Heart left ventricle (tissue), 16 donors: ENCODE measurements around the gene NPHP1. TPM values are rescaled to one million over a fixed set of nuclear protein-coding genes. Genes with fewer than 3 reads are reported as not detected.
A peak's percentile ranks its signal among the peaks of the same experiment; 100 is the strongest.

Experiments used
- ATAC-seq, 4 donors: fragments of 200-7000 bp; cut with Tn5 transposase; one replicate each; pipeline ENCODE4 v1.9.1; 2020 to 2022; ENCODE audit warnings: moderate library complexity in 4 of 4, mild to moderate bottlenecking in 3 of 4, moderate number of reproducible peaks in 1 of 4
- DNase-seq, 5 donors: peaks; one replicate each; pipeline ENCODE4 v3.0.0-alpha.2; 2020
- H3K27ac ChIP-seq, 12 donors: fragments of 200-600 bp; sonication (generic) in 4 of 12; one replicate each; pipeline versions ENCODE4 v1.5.0 to v1.8.0; 2016 to 2022; ENCODE audit warnings: mild to moderate bottlenecking in 2 of 12
- H3K27me3 ChIP-seq, 9 donors: fragments of 200-600 bp; sonication (generic) in 2 of 9; one replicate each; pipeline versions ENCODE4 v1.5.1 to v1.8.0; 2016 to 2022; ENCODE audit warnings: mild to moderate bottlenecking in 3 of 9
- H3K36me3 ChIP-seq, 9 donors: fragments of 200-600 bp; sonication (generic) in 2 of 9; one replicate each; pipeline versions ENCODE4 v1.5.0 to v1.8.0; 2018 to 2022; ENCODE audit warnings: mild to moderate bottlenecking in 2 of 9
- H3K4me1 ChIP-seq, 12 donors: fragments of 200-600 bp; sonication (generic) in 4 of 12; one replicate each; pipeline versions ENCODE4 v1.5.0 to v1.8.0; 2016 to 2022; ENCODE audit warnings: mild to moderate bottlenecking in 3 of 12
- H3K4me3 ChIP-seq, 12 donors: fragments of 200-600 bp; sonication (generic) in 4 of 12; one replicate each; pipeline versions ENCODE4 v1.5.0 to v1.8.0; 2017 to 2022; ENCODE audit warnings: mild to moderate bottlenecking in 9 of 12, moderate library complexity in 4 of 12
- H3K9me3 ChIP-seq, 12 donors: fragments of 200-600 bp; sonication (generic) in 4 of 12; one replicate each; pipeline versions ENCODE4 v1.5.0 to v1.8.0; 2016 to 2022; ENCODE audit warnings: mild to moderate bottlenecking in 1 of 12
- POLR2A ChIP-seq, 2 donors: fragments of 450-650 bp; IDR thresholded peaks; one replicate each; pipeline ENCODE4 v1.6.1; 2017; ENCODE audit warnings: antibody characterized with exemption in 2 of 2, mild to moderate bottlenecking in 2 of 2, moderate library complexity in 2 of 2
- WGBS, 4 donors: extraction: QIAGEN DNeasy Blood & Tissue Kit in 2 of 4; methylation state at CpG; one replicate each; pipeline versions ENCODE4 v1.1.5 to v1.1.7; 2013 to 2018; 5-methylcytosine and 5-hydroxymethylcytosine counted together
- intact Hi-C, 10 donors: fragments of 100-400 bp; cut with DNase I; formaldehyde crosslinking; loops; one replicate each; pipeline versions ENCODE4 v1.11.1 to v1.14.2; 2022
- polyA plus RNA-seq, 2 donors: library from polyadenylated mRNA; stranded (reverse); fragments of 200-250 nt; gene quantifications; one replicate each; pipeline ENCODE4 v1.2.3, GENCODE V29; 2013
- total RNA-seq, 9 donors: library from RNA; depleted of rRNA in 2 of 9; stranded (reverse); fragments of >200 nt in 2 of 9; fragmentation: NEBNext Ultra II Directional in 3 of 9; extraction: Animal tissue kit (Norgen Biotek cat#: 25700) in 3 of 9; gene quantifications; one replicate each; pipeline versions ENCODE4 v1.1.0 to v1.2.4, GENCODE V29; 2016 to 2023
- TF ChIP-seq, protein P1 (sequence below), 12 donors: fragments of 200-600 bp; sonication (generic) in 4 of 12; IDR thresholded peaks; one replicate each; pipeline versions ENCODE4 v1.5.0 to v1.8.0; 2018 to 2022; ENCODE audit warnings: antibody characterized with exemption in 12 of 12, mild to moderate bottlenecking in 5 of 12
- donor health status: ischemic (EF 13 %, LVEDD 7.1; RV severe dilation, severe dysfunction).
- donor health status: healthy with polysubstance abuse.
- donor health status: DM: no; HTN: yes; CAD: no.
- donor health status: DM: no; HTN: no; CAD: no.
- donor health status: ischemic (EF 25% LVEDD 6.9; RV normal size, moderate dysfunction).
- donor health status: ischemic (EF 25% LVEDD 5.7; RV mildly dilated, moderate dysfunction).
- donor health status: healthy.
- donor health status: DM: yes; HTN: yes; CAD: no.
- donor health status: ischemic (EF 35%, LVEDD 5.7; RV mildly dilated, moderate dysfunction).
- donor health status: nonischemic (EF 11% LVEDD 7.7; RV severe dilation, severe dysfunction).
- donor health status: DM: yes; HTN: yes; CAD: no.
- donor health status: PGD.
- donor health status: ischemic (EF 29% LVEDD 5.4; RV normal size, mild dysfunction).
- donor health status: nonischemic (EF 23%, LVEDD 6.1; RV moderate dilation, normal function).

Gene NPHP1
- total and polyA plus RNA-seq, 11 donors: 4.7 to 7.9 (median 5.6) TPM

DNA sequence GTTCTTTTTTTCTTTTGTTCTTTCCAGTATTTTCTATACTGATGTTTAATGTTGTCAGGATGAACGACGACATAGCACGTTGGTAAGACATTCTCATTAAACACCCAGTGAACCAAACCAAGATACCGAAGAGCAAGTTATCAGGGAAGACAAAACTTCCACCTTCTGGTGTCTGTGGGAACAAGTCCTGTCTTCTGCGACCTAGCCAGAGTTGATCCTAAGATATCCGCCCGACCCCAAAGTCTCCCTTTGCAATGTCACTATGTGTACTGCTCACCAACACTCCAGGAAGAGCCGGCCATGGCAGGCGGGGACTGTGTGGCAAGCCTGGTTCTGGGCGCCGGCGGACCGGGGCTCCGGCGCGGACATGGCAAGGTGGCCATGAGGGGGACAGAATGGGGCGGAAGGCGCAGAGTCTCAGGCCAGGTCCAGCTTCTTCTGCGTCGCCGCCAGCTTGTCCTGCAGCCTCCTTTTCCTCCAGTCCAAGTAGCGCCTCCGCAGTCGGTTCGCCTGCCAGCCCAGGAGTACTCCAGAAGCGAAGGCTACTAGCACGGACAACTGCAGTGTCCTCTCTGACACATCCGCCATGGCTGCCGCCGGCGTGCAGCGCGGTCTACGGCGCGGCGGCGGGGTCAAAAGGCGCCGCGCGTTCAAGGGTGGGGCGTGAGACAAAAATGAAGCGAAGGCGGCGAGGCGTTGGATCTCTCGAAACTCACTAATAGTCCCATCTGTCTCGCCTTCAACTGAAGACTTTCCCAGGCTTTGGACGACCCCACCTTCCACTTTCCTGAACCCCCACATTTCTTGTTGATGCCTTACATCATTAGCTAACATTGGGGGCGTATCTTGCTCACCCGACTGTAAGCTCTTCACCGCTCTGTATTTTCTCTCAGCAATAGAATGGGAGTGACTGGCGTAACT is 7.4 kb upstream of the NPHP1 start, which contains the start of gene MTLN:
MTLN (minus strand) TSS at position 610 of the 921 bp plus-strand sequence; CDS start at position 588, 22 bp downstream.
- peaks cover 0 to 2% (median 0%) of the 10 kb centered on the region in 9 donors for H3K27me3 ChIP-seq
- intact Hi-C loops: no loop called here
- 0 to 22% (median 12%) methylated on average over 45 to 54 of the region's 54 CpGs for WGBS, 4 donors
- H3K9me3 ChIP-seq: peaks cover 0 to 11% (median 0%) of the 10 kb centered on the region in 12 donors
- peak; percentile 60 to 83 (median 78) for DNase-seq
- ATAC-seq: peak; percentile 76 to 92 (median 90)
- H3K4me1 ChIP-seq: peaks cover 0 to 19% (median 10%) of the 10 kb centered on the region in 12 donors
- peak within 1 kb of the TSS; percentile 69 to 95 (median 88) for H3K27ac ChIP-seq
- H3K36me3 ChIP-seq: peaks cover 0 to 24% (median 14%) of the 10 kb centered on the region in 9 donors
- H3K4me3 ChIP-seq: peak within 1 kb of the TSS; percentile 53 to 95 (median 76)
- peak in 1 of 2 donors; percentile 62 for TF ChIP-seq POLR2A (IDR thresholded peaks at IDR 0.05)
- TF ChIP-seq, protein P1, sequence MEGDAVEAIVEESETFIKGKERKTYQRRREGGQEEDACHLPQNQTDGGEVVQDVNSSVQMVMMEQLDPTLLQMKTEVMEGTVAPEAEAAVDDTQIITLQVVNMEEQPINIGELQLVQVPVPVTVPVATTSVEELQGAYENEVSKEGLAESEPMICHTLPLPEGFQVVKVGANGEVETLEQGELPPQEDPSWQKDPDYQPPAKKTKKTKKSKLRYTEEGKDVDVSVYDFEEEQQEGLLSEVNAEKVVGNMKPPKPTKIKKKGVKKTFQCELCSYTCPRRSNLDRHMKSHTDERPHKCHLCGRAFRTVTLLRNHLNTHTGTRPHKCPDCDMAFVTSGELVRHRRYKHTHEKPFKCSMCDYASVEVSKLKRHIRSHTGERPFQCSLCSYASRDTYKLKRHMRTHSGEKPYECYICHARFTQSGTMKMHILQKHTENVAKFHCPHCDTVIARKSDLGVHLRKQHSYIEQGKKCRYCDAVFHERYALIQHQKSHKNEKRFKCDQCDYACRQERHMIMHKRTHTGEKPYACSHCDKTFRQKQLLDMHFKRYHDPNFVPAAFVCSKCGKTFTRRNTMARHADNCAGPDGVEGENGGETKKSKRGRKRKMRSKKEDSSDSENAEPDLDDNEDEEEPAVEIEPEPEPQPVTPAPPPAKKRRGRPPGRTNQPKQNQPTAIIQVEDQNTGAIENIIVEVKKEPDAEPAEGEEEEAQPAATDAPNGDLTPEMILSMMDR (IDR thresholded peaks at IDR 0.05): no peak

DNA sequence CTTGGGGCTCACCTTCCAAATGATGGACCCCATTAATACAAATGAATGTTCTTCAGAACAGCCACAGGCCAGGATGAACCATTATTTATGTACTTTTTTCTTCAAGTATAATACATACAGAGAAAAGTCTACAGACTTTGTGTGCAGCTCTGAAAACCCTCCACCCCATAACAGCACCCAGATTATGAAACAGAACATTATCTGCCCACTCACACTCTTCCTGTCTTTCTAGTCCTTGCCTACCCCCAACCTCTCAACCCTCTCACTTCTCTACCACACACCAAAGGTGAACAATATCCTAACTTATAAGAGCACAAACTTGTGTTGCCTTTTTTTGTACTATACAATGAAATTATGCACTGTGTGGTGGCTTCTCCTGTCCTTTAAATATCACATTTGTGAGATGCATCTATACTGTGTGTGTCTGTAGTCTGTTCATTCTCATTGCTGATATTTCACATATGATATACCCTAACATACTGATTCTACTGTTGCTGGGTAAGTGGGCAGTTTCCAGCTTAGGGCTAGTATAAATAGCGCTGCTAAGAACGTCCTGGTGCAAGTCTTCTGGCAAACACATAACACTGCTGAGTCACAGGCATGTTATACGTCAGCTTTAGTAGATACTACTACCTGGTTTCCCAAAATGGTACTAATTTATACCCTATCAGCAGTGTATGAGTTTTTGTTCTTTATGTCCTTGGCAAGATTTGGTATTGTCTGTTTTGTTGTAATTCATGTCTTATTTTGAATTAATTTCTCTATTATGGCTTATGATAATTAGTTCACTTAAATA is 1.0 kb upstream of the NPHP1 start:
- Histone ChIP-seq H3K4me1 (peaks cover 0 to 26% (median 14%) of the 10 kb centered on the region in 12 donors), H3K27me3 (no peaks in the 10 kb centered on the region), H3K9me3 (no peaks in the 10 kb centered on the region), H3K27ac (peak overlapping the region; percentile 40 to 85 (median 77)), H3K36me3 (peaks cover 0 to 23% (median 14%) of the 10 kb centered on the region in 9 donors), H3K4me3 (peak overlapping the region in 4 of 12 donors; percentile 61 to 89 (median 79))
- DNase-seq: peak in 2 of 5 donors; percentile 22 to 31
- intact Hi-C loops: no loop called here
- 29 to 49% (median 33%) methylated on average over 3 of the region's 3 CpGs for WGBS, 4 donors
- ATAC-seq: peak; percentile 52 to 79 (median 78)
- TF ChIP-seq POLR2A (IDR thresholded peaks at IDR 0.05): no peak
- TF ChIP-seq, protein P1 (IDR thresholded peaks at IDR 0.05): no peak

DNA sequence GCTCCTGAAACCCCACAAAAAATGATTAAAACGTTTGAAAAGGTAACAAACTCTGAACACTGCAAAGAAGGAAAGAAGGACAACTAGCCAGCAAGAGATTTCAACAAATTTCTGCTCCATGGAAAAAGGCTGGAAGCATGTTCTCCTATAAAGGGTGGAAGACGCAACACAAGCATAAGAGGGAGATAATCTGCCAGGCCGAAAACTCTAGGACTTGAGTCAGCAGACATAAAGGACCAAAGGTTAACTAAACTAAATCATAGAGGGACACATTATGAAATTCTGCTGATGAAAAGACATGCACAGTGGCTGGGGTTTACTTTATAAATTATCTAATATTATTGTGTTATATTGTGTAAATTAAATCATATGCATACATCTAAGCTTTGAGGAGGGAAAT is 6.8 kb downstream of the NPHP1 start:
- TF ChIP-seq POLR2A (IDR thresholded peaks at IDR 0.05): no peak
- TF ChIP-seq, protein P1 (IDR thresholded peaks at IDR 0.05): no peak

More for the DNA sequence above, 6.8 kb downstream of the NPHP1 start:
- intact Hi-C loops: no loop called here
- H3K9me3 ChIP-seq: no peaks in the 10 kb centered on the region
- H3K27ac ChIP-seq: no peak overlapping the region
- no peak overlapping the region for H3K4me3 ChIP-seq
- 73 to 77% (median 76%) methylated on average over 3 of the region's 3 CpGs for WGBS, 4 donors
- ATAC-seq (no peak), DNase-seq (no peak)
- H3K36me3 ChIP-seq: peaks cover 0 to 14% (median 2%) of the 10 kb centered on the region in 9 donors
- no peaks in the 10 kb centered on the region for H3K27me3 ChIP-seq
- H3K4me1 ChIP-seq: no peaks in the 10 kb centered on the region
